Nasal cavity respiratory epithelium epithelial cell of viscerocranial mucosa (primary cell): Measurements from ENCODE around the gene HOXD8. TPM values are rescaled to one million over a fixed set of nuclear protein-coding genes. Genes with fewer than 3 reads are reported as not detected.

Experiments
- total RNA-seq: library from RNA; depleted of rRNA; stranded (reverse); fragments of >200 nt; gene quantifications from 2 replicates; pipeline ENCODE4 v1.2.3, GENCODE V29; 2014

The HOXD8 gene
- not detected in 2 replicates for total RNA-seq

DNA sequence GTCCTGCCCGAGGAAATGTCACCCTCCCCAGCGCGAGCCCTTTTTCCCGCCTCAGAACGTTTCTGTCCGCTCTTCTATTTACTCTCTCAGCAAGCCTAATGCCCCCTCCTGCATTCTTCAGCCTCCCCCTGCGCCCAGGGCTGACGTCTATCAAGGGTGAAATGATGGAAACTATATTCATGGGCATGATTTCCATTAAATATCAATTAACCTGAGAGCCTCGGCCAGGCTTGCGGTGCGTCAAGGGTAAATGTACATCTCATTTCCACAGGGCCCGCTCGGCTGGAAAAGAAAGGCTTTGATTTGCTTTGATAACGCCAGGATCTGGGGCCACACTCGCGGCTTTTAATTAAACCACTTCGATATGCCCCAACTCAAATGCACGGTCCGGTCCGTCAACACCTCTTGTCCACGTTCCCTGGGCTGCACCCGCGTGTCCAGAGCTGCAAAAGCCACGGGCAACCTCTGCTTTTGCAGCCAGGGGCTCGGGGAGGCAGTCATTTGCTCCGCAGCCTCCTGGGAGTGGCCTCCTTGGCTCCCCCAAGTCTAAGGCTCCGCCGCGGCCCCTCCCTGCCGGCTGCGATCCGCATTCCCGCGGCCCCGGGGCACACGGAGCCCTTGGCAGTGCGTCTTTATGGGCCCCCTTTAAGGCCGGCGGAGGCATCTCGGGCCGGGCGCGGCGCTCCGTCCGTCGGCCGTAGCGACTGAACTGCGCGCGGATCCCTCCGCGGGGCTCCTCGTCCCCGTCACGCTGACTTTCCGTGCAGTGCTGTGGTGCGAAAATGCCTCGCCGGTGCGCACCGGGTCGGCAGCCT, at the start of gene HOXD8:
TSS of gene HOXD8 (plus strand) at position 724 of the 815 bp plus-strand sequence. CDS start 662 bp downstream, outside the sequence.

DNA sequence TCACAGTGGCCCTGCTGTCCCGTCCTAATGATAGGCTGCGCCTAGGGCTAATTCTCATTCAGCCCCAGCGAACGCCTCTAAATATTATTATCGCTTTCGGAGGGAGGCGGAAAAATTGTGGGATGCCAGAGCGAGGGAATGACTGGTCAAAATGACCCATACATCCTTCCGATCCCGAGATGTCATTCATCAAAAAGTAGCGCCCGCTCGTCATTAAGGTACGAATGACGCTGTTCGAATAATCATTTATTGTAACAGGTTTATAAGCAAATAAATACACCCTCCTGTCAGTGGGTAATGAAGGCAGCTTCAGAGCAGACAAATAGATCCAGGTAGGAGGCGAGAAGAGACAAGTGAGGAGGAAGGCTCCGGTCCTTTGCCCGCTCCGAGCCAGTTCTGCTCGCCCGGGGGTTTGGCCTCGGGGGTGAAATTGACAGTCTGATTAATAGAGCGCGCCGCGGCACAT, 45.7 kb upstream of the HOXD8 start, which contains the start of gene EVX2:
TSS of gene EVX2 (minus strand) at position 167 of the 466 bp plus-strand sequence. CDS start 186 bp downstream, outside the sequence.

GRCh38 chr2:176092270-176093144, 37.0 kb upstream of the HOXD8 start, which contains the start of gene HOXD13:
Gene HOXD13 (plus strand): TSS chr2:176092721. CDS start chr2:176092891, 170 bp downstream.

DNA sequence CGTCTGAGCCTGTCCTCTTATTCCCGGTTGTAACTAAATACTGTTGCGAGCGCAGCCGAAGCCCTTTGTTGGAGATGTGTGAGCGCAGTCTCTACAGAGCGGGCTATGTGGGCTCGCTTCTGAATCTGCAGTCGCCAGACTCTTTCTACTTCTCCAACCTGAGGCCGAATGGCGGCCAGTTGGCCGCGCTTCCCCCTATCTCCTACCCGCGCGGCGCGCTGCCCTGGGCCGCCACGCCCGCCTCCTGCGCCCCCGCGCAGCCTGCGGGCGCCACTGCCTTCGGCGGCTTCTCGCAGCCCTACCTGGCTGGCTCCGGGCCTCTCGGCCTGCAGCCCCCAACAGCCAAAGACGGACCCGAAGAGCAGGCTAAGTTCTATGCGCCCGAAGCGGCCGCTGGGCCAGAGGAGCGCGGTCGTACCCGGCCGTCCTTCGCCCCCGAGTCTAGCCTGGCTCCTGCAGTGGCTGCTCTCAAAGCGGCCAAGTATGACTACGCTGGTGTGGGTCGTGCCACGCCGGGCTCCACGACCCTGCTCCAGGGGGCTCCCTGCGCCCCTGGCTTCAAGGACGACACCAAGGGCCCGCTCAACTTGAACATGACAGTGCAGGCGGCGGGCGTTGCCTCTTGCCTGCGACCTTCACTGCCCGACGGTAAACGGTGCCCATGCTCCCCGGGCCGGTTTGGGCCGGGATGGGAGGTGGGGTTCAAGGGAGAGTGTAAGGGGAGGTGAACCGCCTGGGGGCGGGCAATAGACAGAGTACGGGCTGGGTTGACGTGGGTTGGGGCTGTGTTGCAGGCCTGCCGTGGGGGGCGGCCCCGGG, 29.6 kb upstream of the HOXD8 start, which contains the start of gene HOXD12:
TSS of gene HOXD12 (plus strand) at position 68 of the 819 bp plus-strand sequence. CDS start at position 75, 7 bp downstream.

GRCh38 chr2:176106581-176107539, 22.6 kb upstream of the HOXD8 start, which contains the start of gene HOXD11:
Gene HOXD11 (plus strand): TSS chr2:176107280. CDS start chr2:176107356, 76 bp downstream.

GRCh38 chr2:176115883-176116813, 13.4 kb upstream of the HOXD8 start, which contains the start of gene HOXD10:
Gene HOXD10 (plus strand): TSS chr2:176116778. CDS start chr2:176116834, 56 bp downstream.

DNA sequence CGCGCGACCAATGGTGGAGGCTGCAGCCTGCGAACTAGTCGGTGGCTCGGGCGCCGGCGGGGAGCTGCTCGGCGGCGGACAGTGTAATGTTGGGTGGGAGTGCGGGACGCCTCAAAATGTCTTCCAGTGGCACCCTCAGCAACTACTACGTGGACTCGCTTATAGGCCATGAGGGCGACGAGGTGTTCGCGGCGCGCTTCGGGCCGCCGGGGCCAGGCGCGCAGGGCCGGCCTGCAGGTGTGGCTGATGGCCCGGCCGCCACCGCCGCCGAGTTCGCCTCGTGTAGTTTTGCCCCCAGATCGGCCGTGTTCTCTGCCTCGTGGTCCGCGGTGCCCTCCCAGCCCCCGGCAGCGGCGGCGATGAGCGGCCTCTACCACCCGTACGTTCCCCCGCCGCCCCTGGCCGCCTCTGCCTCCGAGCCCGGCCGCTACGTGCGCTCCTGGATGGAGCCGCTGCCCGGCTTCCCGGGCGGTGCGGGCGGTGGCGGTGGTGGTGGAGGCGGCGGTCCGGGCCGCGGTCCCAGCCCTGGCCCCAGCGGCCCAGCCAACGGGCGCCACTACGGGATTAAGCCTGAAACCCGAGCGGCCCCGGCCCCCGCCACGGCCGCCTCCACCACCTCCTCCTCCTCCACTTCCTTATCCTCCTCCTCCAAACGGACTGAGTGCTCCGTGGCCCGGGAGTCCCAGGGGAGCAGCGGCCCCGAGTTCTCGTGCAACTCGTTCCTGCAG, 6.7 kb upstream of the HOXD8 start, which contains the start of gene HOXD9:
TSS of gene HOXD9 (plus strand) at position 37 of the 728 bp plus-strand sequence. CDS start at position 87, 50 bp downstream.

GRCh38 chr2:176151442-176152287, 22.2 kb downstream of the HOXD8 start, which contains the start of gene HOXD4:
Gene HOXD4 (plus strand): TSS chr2:176151550. CDS start chr2:176151634, 84 bp downstream.

DNA sequence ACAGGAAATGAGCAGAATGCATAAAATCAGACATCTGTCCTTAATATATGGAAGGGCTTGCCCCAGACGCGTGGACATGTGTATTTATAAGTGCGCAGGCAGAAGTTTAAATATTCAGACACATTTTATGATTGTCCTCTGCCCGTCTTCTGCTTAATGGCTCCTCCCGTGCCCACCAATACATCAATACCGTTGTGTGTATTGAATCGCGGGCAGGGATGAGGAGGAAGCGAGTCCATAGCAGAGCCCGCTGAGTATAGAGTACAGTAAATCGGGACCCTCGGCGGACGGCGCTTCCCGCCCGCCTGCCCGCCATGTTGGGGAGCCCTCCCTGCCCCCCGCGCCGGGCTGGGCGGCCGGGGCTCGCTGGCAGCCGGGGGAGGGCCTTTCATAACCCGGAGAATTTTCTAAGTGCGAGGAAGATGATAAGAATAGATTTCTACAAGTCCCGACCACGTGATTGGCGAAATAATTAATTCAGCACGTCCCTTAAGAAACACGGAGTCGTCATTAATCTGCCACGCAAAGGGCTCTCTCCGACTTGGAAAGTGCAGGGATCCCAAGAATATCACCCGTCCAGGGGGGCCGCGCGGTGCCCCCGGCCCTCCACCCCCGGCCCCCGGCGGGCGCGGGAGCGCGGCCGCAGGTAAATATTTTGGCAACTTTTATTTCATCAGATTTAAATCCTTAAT, 27.4 kb downstream of the HOXD8 start, which contains the start of gene HOXD3:
TSS of gene HOXD3 (plus strand) at position 501 of the 692 bp plus-strand sequence. CDS start 11,808 bp downstream, outside the sequence.

Other genes with a start within 250 kb of the HOXD8 start
- 17.4 and 35.1 TPM in 2 replicates for gene LNPK, start 127.4 kb upstream of the HOXD8 start, total RNA-seq
- not detected in 2 replicates for gene EVX2, start 45.7 kb upstream of the HOXD8 start, total RNA-seq
- gene HOXD13, start 37.0 kb upstream of the HOXD8 start, total RNA-seq, result not detected in 2 replicates
- gene HOXD12, start 29.9 kb upstream of the HOXD8 start, total RNA-seq, result not detected in 2 replicates
- not detected in 2 replicates for gene HOXD11, start 22.4 kb upstream of the HOXD8 start, total RNA-seq
- not detected in 2 replicates for gene HOXD10, start 12.9 kb upstream of the HOXD8 start, total RNA-seq
- gene HOXD9, start 7.0 kb upstream of the HOXD8 start, total RNA-seq, result not detected in 2 replicates
- not detected in 2 replicates for gene HOXD4, start 21.8 kb downstream of the HOXD8 start, total RNA-seq
- gene HOXD3, start 27.6 kb downstream of the HOXD8 start, total RNA-seq, result not detected in 2 replicates
- not detected in 2 replicates for gene HOXD1, start 59.0 kb downstream of the HOXD8 start, total RNA-seq
- gene MTX2, start 139.7 kb downstream of the HOXD8 start, total RNA-seq, result 27.0 and 31.5 TPM in 2 replicates